ENCODE results near the gene ARHGAP5.

GRCh38 chr14:32049361-32050088 is 27.6 kb upstream of the ARHGAP5 start:
- no peak for TF ChIP-seq CTCF (IDR thresholded peaks at IDR 0.05)
- TF ChIP-seq ZFX (IDR thresholded peaks at IDR 0.05; ENCODE audit: borderline replicate concordance) = no peak
